PC-3 (cell line): Measurements from ENCODE around the gene SLC4A2.

ENCODE experiments used
- CTCF ChIP-seq: fragments of 300-600 bp; sonication (generic); conservative IDR thresholded peaks from 2 replicates; pipeline ENCODE4 v1.5.1; 2017; ENCODE audit warnings: antibody characterized with exemption, low read depth, mild to moderate bottlenecking, low read length
- EZH2 ChIP-seq: fragments of 300-600 bp; sonication (generic); IDR thresholded peaks from one replicate; pipeline ENCODE4 v1.6.1; 2017; ENCODE audit warnings: antibody characterized with exemption, mild to moderate bottlenecking, low read length; ENCODE audit not compliant: unreplicated experiment
- EZH2phosphoT487 ChIP-seq: fragments of 300-600 bp; sonication (generic); IDR thresholded peaks from 2 replicates; pipeline ENCODE4 v1.6.1; 2018; ENCODE audit warnings: mild to moderate bottlenecking, antibody characterized with exemption, low read length, borderline replicate concordance

DNA sequence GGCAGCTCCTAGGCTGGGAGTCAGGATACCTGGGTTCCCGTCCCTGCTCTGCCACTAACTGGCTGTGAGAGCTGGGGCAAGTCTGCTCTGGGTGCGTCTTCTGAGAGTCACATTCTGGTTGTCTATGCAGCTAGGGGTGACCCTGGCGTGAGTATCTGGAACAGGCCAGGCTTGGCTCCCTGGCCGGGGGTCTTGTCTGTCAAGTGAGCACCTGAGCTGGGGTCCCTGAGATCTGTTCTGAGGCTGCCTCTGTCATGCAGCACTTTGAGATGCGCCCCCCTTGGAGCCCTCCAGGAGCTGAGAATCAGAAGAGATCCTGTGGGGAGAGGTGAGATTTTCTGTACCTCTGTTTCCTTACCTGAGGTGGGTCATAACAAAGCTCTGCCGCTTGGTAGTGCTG, 34.4 kb downstream of the SLC4A2 start:
- TF ChIP-seq CTCF (no peak), EZH2phosphoT487 (no peak), EZH2 (no peak)
